Measurements from ENCODE around the gene MPPED1.

The MPPED1 gene

GRCh38 chr22:43441216-43441615 lies 29.4 kb downstream of the MPPED1 start:
- no peaks in the 10 kb centered on the region for H3K9me2 ChIP-seq (replicated peaks; ENCODE audit: insufficient read depth, low read length)
- H3K27me3 ChIP-seq (ENCODE audit: low read length), result no peaks in the 10 kb centered on the region
- H3K4me3 ChIP-seq (ENCODE audit: insufficient read depth, low read length, poor library complexity, severe bottlenecking), result no peak overlapping the region
- TF ChIP-seq CTCF (IDR thresholded peaks at IDR 0.05; ENCODE audit: insufficient read depth, low read length, poor library complexity, severe bottlenecking) (no peak), EZH2phosphoT487 (conservative IDR thresholded peaks at IDR 0.05; ENCODE audit: low read length) (no peak)
- no peaks in the 10 kb centered on the region for H3F3A ChIP-seq (ENCODE audit: insufficient read depth)
- H3K9me3 ChIP-seq (ENCODE audit: insufficient read depth, low read length), result no peaks in the 10 kb centered on the region
- no peaks in the 10 kb centered on the region for H3K79me2 ChIP-seq (ENCODE audit: insufficient read depth, low read length)
- H3K4me2 ChIP-seq (ENCODE audit: low read depth, low read length, poor library complexity, severe bottlenecking), result no peak overlapping the region
- no peak overlapping the region for H2AFZ ChIP-seq (ENCODE audit: low read depth, low read length, severe bottlenecking)
- H3K9ac ChIP-seq (ENCODE audit: low read length), result no peak overlapping the region
- no peak overlapping the region for H3K27ac ChIP-seq (ENCODE audit: low read depth, low read length)
- H4K20me1 ChIP-seq (ENCODE audit: low read depth, low read length), result no peaks in the 10 kb centered on the region
- no peaks in the 10 kb centered on the region for H3K36me3 ChIP-seq (ENCODE audit: low read length)

- Histone ChIP-seq H3K27ac (ENCODE audit: low read depth, low read length) (no peak overlapping the region), H2AFZ (ENCODE audit: low read depth, low read length, severe bottlenecking) (no peak overlapping the region), H3K4me2 (ENCODE audit: low read depth, low read length, poor library complexity, severe bottlenecking) (no peak overlapping the region), H4K20me1 (ENCODE audit: low read depth, low read length) (no peaks in the 10 kb centered on the region), H3K9me3 (ENCODE audit: insufficient read depth, low read length) (no peaks in the 10 kb centered on the region), H3K27me3 (ENCODE audit: low read length) (no peaks in the 10 kb centered on the region), H3K79me2 (ENCODE audit: insufficient read depth, low read length) (no peaks in the 10 kb centered on the region), H3F3A (ENCODE audit: insufficient read depth) (no peaks in the 10 kb centered on the region), H3K36me3 (ENCODE audit: low read length) (no peaks in the 10 kb centered on the region), H3K9ac (ENCODE audit: low read length) (no peak overlapping the region), H3K4me3 (ENCODE audit: insufficient read depth, low read length, poor library complexity, severe bottlenecking) (no peak overlapping the region), H3K9me2 (replicated peaks; ENCODE audit: insufficient read depth, low read length) (no peaks in the 10 kb centered on the region)
- no peak for TF ChIP-seq CTCF (IDR thresholded peaks at IDR 0.05; ENCODE audit: insufficient read depth, low read length, poor library complexity, severe bottlenecking)
- TF ChIP-seq EZH2phosphoT487 (conservative IDR thresholded peaks at IDR 0.05; ENCODE audit: low read length), result no peak
Measured at GRCh38 chr22:43441751-43442150, 29.9 kb downstream of the MPPED1 start.

GRCh38 chr22:43442386-43443151 lies 30.8 kb downstream of the MPPED1 start:
- H3K4me2 ChIP-seq (ENCODE audit: low read depth, low read length, poor library complexity, severe bottlenecking), result no peak overlapping the region
- H3K9me2 ChIP-seq (replicated peaks; ENCODE audit: insufficient read depth, low read length), result no peaks in the 10 kb centered on the region
- no peak overlapping the region for H3K4me3 ChIP-seq (ENCODE audit: insufficient read depth, low read length, poor library complexity, severe bottlenecking)
- no peak overlapping the region for H3K9ac ChIP-seq (ENCODE audit: low read length)
- H3K27ac ChIP-seq (ENCODE audit: low read depth, low read length), result no peak overlapping the region
- no peaks in the 10 kb centered on the region for H3K9me3 ChIP-seq (ENCODE audit: insufficient read depth, low read length)
- no peaks in the 10 kb centered on the region for H3F3A ChIP-seq (ENCODE audit: insufficient read depth)
- H2AFZ ChIP-seq (ENCODE audit: low read depth, low read length, severe bottlenecking), result no peak overlapping the region
- H3K27me3 ChIP-seq (ENCODE audit: low read length), result no peaks in the 10 kb centered on the region
- TF ChIP-seq CTCF (IDR thresholded peaks at IDR 0.05; ENCODE audit: insufficient read depth, low read length, poor library complexity, severe bottlenecking) (no peak), EZH2phosphoT487 (conservative IDR thresholded peaks at IDR 0.05; ENCODE audit: low read length) (no peak)
- H3K79me2 ChIP-seq (ENCODE audit: insufficient read depth, low read length), result no peaks in the 10 kb centered on the region
- no peaks in the 10 kb centered on the region for H3K36me3 ChIP-seq (ENCODE audit: low read length)
- no peaks in the 10 kb centered on the region for H4K20me1 ChIP-seq (ENCODE audit: low read depth, low read length)

All from SU-DHL-6 (cell line).